Astrocyte (in vitro differentiated cells and primary cell): Measurements from ENCODE around the gene PRMT9. TPM values are rescaled to one million over a fixed set of nuclear protein-coding genes. Genes with fewer than 3 reads are reported as not detected.
A peak's percentile ranks its signal among the peaks of the same experiment; 100 is the strongest.

ENCODE experiments used
- DNase-seq: peaks from one replicate; pipeline ENCODE4 v3.0.0-alpha.2; 2010; ENCODE audit warnings: low read depth
- FAIRE-seq: peaks from 2 replicates; lab custom pipeline; 2011; peaks lifted over from hg19 to GRCh38; lab: Jason Lieb, UNC
- H2AFZ ChIP-seq: 2 replicates; pipeline ENCODE4 v1.6.0; 2012; ENCODE audit warnings: low read depth, low read length, inconsistent platforms
- H3K27ac ChIP-seq: 2 replicates; pipeline ENCODE4 v1.5.1; 2011; ENCODE audit warnings: low read depth, low read length, inconsistent platforms
- H3K27me3 ChIP-seq: 2 replicates; pipeline ENCODE4 v1.6.0; 2011; ENCODE audit warnings: low read length, inconsistent platforms; ENCODE audit not compliant: insufficient read depth
- H3K36me3 ChIP-seq: 2 replicates; pipeline ENCODE4 v1.5.1; 2011; ENCODE audit warnings: low read length, inconsistent platforms; ENCODE audit not compliant: insufficient read depth
- H3K4me1 ChIP-seq: 2 replicates; pipeline ENCODE4 v1.5.1; 2011; ENCODE audit warnings: low read length, inconsistent platforms; ENCODE audit not compliant: insufficient read depth
- H3K4me2 ChIP-seq: 2 replicates; pipeline ENCODE4 v1.6.0; 2012; ENCODE audit warnings: low read length, inconsistent platforms
- H3K4me3 ChIP-seq: 2 replicates; pipeline ENCODE4 v1.5.1; 2011; ENCODE audit warnings: low read depth, mild to moderate bottlenecking, low read length, inconsistent platforms; ENCODE audit not compliant: insufficient read depth
- H3K79me2 ChIP-seq: 2 replicates; pipeline ENCODE4 v1.6.0; 2012; ENCODE audit warnings: mild to moderate bottlenecking, low read length, inconsistent platforms; ENCODE audit not compliant: insufficient read depth
- H3K9ac ChIP-seq: 2 replicates; pipeline ENCODE4 v1.6.0; 2012; ENCODE audit warnings: mild to moderate bottlenecking, low read length, inconsistent platforms
- H3K9me3 ChIP-seq: 2 replicates; pipeline ENCODE4 v1.5.1; 2012; ENCODE audit warnings: low read depth, mild to moderate bottlenecking, low read length, inconsistent platforms; ENCODE audit not compliant: insufficient read depth
- H4K20me1 ChIP-seq: 2 replicates; pipeline ENCODE4 v1.6.0; 2012; ENCODE audit warnings: low read length, inconsistent platforms; ENCODE audit not compliant: insufficient read depth
- H3K27ac Mint-ChIP-seq: one replicate; pipeline ENCODE4 v1.8.0; 2021; ENCODE audit warnings: mild to moderate bottlenecking, mixed read lengths; ENCODE audit not compliant: unreplicated experiment
- H3K27me3 Mint-ChIP-seq: one replicate; pipeline ENCODE4 v1.8.0; 2021; ENCODE audit warnings: low read depth, mixed read lengths; ENCODE audit not compliant: unreplicated experiment
- H3K36me3 Mint-ChIP-seq: one replicate; pipeline ENCODE4 v1.8.0; 2021; ENCODE audit warnings: low read depth, mixed read lengths; ENCODE audit not compliant: unreplicated experiment
- H3K4me1 Mint-ChIP-seq: one replicate; pipeline ENCODE4 v1.8.0; 2021; ENCODE audit warnings: low read depth, mixed read lengths; ENCODE audit not compliant: unreplicated experiment
- H3K4me3 Mint-ChIP-seq: one replicate; pipeline ENCODE4 v1.8.0; 2021; ENCODE audit warnings: mild to moderate bottlenecking, moderate library complexity, mixed read lengths; ENCODE audit not compliant: unreplicated experiment
- H3K9me3 Mint-ChIP-seq: one replicate; pipeline ENCODE4 v1.8.0; 2021; ENCODE audit warnings: mild to moderate bottlenecking, mixed read lengths; ENCODE audit not compliant: unreplicated experiment
- EZH2 ChIP-seq: IDR thresholded peaks from 2 replicates; pipeline ENCODE4 v1.6.1; 2012; ENCODE audit warnings: mild to moderate bottlenecking, low read length, inconsistent platforms; ENCODE audit not compliant: insufficient read depth
- total RNA-seq: library from RNA; stranded (reverse); gene quantifications from 2 replicates; pipeline ENCODE4 v1.2.1, GENCODE V29; 2021
- TF ChIP-seq, protein P1 (sequence below): IDR thresholded peaks from 2 replicates; pipeline ENCODE4 v1.5.1; 2011; ENCODE audit warnings: low read depth, mild to moderate bottlenecking, inconsistent platforms, low read length, moderate library complexity; ENCODE audit not compliant: insufficient read depth

Gene PRMT9
- total RNA-seq, 1 donor from 2014 or later: 8.4 TPM

DNA sequence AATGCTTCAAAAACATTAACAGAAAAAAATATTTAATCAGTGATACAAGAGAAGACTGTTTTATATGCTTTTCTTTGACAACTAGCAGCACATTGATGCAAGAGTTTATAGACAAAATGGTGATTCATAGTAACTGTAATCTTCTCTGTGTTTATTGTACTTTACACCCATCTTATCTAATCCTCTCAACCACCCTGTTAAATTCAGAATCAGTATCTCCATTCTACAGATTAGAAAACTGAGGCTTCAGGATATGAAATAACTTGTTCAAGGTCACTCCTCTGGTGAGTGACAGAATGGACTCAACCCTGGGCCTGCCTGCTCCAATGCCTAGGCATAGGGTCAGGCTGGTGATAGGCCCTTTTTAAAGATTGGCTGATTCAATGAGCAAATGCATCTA, 92.9 kb downstream of the PRMT9 start:
- H3K4me3 Mint-ChIP-seq: no peak overlapping the region
- H3K27ac ChIP-seq: no peak overlapping the region
- no peak for FAIRE-seq
- no peak overlapping the region for H3K4me3 ChIP-seq
- no peaks in the 10 kb centered on the region for H3K36me3 ChIP-seq
- H3K4me1 Mint-ChIP-seq: peaks cover 6% of the 10 kb centered on the region
- H3K79me2 ChIP-seq: no peaks in the 10 kb centered on the region
- H3K27me3 ChIP-seq: no peaks in the 10 kb centered on the region
- peak; percentile 18 for DNase-seq
- H2AFZ ChIP-seq: no peak overlapping the region
- no peaks in the 10 kb centered on the region for H3K27me3 Mint-ChIP-seq
- H3K9me3 ChIP-seq: no peaks in the 10 kb centered on the region
- no peak overlapping the region for H3K9ac ChIP-seq
- no peaks in the 10 kb centered on the region for H3K36me3 Mint-ChIP-seq
- no peaks in the 10 kb centered on the region for H3K9me3 Mint-ChIP-seq
- H4K20me1 ChIP-seq: no peaks in the 10 kb centered on the region
- H3K4me1 ChIP-seq: peaks cover 3% of the 10 kb centered on the region
- no peak overlapping the region for H3K27ac Mint-ChIP-seq
- TF ChIP-seq, protein P1, sequence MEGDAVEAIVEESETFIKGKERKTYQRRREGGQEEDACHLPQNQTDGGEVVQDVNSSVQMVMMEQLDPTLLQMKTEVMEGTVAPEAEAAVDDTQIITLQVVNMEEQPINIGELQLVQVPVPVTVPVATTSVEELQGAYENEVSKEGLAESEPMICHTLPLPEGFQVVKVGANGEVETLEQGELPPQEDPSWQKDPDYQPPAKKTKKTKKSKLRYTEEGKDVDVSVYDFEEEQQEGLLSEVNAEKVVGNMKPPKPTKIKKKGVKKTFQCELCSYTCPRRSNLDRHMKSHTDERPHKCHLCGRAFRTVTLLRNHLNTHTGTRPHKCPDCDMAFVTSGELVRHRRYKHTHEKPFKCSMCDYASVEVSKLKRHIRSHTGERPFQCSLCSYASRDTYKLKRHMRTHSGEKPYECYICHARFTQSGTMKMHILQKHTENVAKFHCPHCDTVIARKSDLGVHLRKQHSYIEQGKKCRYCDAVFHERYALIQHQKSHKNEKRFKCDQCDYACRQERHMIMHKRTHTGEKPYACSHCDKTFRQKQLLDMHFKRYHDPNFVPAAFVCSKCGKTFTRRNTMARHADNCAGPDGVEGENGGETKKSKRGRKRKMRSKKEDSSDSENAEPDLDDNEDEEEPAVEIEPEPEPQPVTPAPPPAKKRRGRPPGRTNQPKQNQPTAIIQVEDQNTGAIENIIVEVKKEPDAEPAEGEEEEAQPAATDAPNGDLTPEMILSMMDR: no peak
- TF ChIP-seq EZH2: no peak
- H3K4me2 ChIP-seq: no peak overlapping the region

DNA sequence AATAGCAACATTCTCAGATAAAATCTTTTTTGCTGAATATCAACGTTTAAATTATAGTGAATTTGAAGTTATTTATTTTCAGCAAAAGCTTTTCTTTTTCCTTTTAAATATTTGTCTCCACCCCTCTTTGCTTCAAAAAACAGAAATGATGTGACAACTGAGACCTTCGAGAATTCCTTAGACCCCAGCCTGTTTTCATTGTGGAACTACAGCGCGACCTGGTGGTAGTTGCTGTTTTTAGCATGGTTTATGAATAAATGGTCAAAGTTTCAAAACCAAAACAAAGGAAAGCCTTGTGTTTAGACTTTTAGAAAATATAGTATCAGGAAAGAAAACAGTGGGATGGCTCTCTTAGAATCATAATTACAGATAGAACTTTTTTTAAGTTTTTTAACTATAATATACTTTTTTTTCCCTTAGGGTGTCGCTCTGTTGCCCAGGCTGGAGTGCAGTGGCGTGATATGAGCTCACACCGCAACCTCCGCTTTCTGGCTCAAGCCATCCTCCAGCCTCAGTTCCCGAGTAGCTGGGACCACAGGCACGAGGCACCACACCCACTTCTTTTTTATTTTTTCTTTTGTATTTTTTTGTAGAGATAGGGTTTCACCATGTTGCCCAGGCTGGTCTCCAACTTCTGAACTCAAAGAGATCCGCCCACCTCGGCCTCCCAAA, 93.6 kb downstream of the PRMT9 start:
- Histone ChIP-seq H3K4me2 (no peak overlapping the region), H3K27me3 (no peaks in the 10 kb centered on the region), H3K4me3 (no peak overlapping the region), H2AFZ (peak overlapping the region; percentile 16), H4K20me1 (no peaks in the 10 kb centered on the region), H3K9me3 (no peaks in the 10 kb centered on the region), H3K4me1 (peaks cover 3% of the 10 kb centered on the region), H3K79me2 (no peaks in the 10 kb centered on the region), H3K27ac (no peak overlapping the region), H3K36me3 (no peaks in the 10 kb centered on the region), H3K9ac (no peak overlapping the region)
- Mint-ChIP-seq H3K27me3 (no peaks in the 10 kb centered on the region), H3K4me3 (no peak overlapping the region), H3K9me3 (peaks cover 3% of the 10 kb centered on the region), H3K4me1 (peaks cover 6% of the 10 kb centered on the region), H3K36me3 (no peaks in the 10 kb centered on the region), H3K27ac (no peak overlapping the region)
- FAIRE-seq (peak; percentile 13), DNase-seq (peak; percentile 45)
- no peak for TF ChIP-seq EZH2
- TF ChIP-seq, protein P1: peak; percentile 93

DNA sequence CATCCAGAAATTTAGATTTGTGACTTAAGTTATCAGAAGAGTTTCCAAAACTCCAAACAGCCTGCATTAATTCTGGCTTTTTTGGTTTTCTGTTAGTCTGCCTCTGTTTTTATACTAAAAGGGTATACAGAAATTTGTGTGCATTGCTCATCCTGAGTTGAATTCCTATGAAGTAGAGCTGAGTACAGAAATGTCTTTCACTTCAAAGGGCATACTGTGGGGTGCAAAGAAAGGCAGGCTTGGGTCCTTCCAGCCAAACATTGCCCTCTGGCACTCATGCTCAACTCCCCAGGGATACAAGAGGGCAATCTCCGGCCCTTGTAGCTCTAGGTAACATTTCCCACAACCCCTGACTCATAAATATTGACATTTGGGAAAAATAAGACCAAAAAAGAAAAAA, 94.4 kb downstream of the PRMT9 start:
- no peaks in the 10 kb centered on the region for H3K79me2 ChIP-seq
- H3K9ac ChIP-seq: peak overlapping the region; percentile 39
- H3K27ac Mint-ChIP-seq: no peak overlapping the region
- no peaks in the 10 kb centered on the region for H3K9me3 ChIP-seq
- no peaks in the 10 kb centered on the region for H4K20me1 ChIP-seq
- H3K4me3 ChIP-seq: no peak overlapping the region
- H3K4me2 ChIP-seq: no peak overlapping the region
- peak overlapping the region; percentile 45 for H3K27ac ChIP-seq
- FAIRE-seq (no peak), DNase-seq (no peak)
- H3K4me3 Mint-ChIP-seq: no peak overlapping the region
- no peak for TF ChIP-seq EZH2
- TF ChIP-seq, protein P1: no peak
- H3K4me1 ChIP-seq: peaks cover 3% of the 10 kb centered on the region
- H3K36me3 Mint-ChIP-seq: no peaks in the 10 kb centered on the region
- peaks cover 6% of the 10 kb centered on the region for H3K4me1 Mint-ChIP-seq
- H3K9me3 Mint-ChIP-seq: peaks cover 5% of the 10 kb centered on the region
- H3K36me3 ChIP-seq: no peaks in the 10 kb centered on the region
- no peaks in the 10 kb centered on the region for H3K27me3 Mint-ChIP-seq
- no peak overlapping the region for H2AFZ ChIP-seq
- H3K27me3 ChIP-seq: no peaks in the 10 kb centered on the region
